Smooth muscle cell (in vitro differentiated cells): ENCODE results near the gene GPR39. TPM values are rescaled to one million over a fixed set of nuclear protein-coding genes. Genes with fewer than 3 reads are reported as not detected.

ENCODE experiments used
- DNase-seq: peaks from one replicate; lab custom pipeline; 2025; ENCODE audit not compliant: unreplicated experiment; lab: John Stamatoyannopoulos, UW
- H2AFZ ChIP-seq: fragments of 200-600 bp; sonication (generic); 2 replicates; pipeline ENCODE4 v1.6.0; 2016; ENCODE audit warnings: antibody characterized with exemption, low read depth, mild to moderate bottlenecking
- H3F3A ChIP-seq: fragments of 200-600 bp; sonication (generic); 2 replicates; pipeline ENCODE4 v1.6.0; 2017; ENCODE audit warnings: antibody characterized with exemption, low read depth
- H3K27ac ChIP-seq: fragments of 200-600 bp; sonication (generic); 2 replicates; pipeline ENCODE4 v1.5.1; 2016; ENCODE audit warnings: low read depth, mild to moderate bottlenecking
- H3K27me3 ChIP-seq: fragments of 200-600 bp; sonication (generic); 2 replicates; pipeline ENCODE4 v1.6.1; 2016; ENCODE audit warnings: low read depth, mild to moderate bottlenecking
- H3K36me3 ChIP-seq: fragments of 200-600 bp; sonication (generic); 2 replicates; pipeline ENCODE4 v1.5.1; 2016; ENCODE audit warnings: low read depth
- H3K4me1 ChIP-seq: fragments of 200-600 bp; sonication (generic); 2 replicates; pipeline ENCODE4 v1.5.1; 2016; ENCODE audit warnings: low read depth
- H3K4me2 ChIP-seq: fragments of 200-600 bp; sonication (generic); 2 replicates; pipeline ENCODE4 v1.6.0; 2016; ENCODE audit warnings: mild to moderate bottlenecking
- H3K4me3 ChIP-seq: fragments of 200-600 bp; sonication (generic); 2 replicates; pipeline ENCODE4 v1.5.1; 2016; ENCODE audit warnings: mild to moderate bottlenecking
- H3K79me2 ChIP-seq: fragments of 200-600 bp; sonication (generic); 2 replicates; pipeline ENCODE4 v1.6.0; 2016; ENCODE audit warnings: low read depth, mild to moderate bottlenecking
- H3K9ac ChIP-seq: fragments of 200-600 bp; sonication (generic); 2 replicates; pipeline ENCODE4 v1.6.0; 2016; ENCODE audit warnings: low read depth
- H3K9me3 ChIP-seq: fragments of 200-600 bp; sonication (generic); replicated peaks from 2 replicates; pipeline ENCODE4 v1.5.1; 2016; ENCODE audit warnings: low read depth
- H4K20me1 ChIP-seq: fragments of 200-600 bp; sonication (generic); 2 replicates; pipeline ENCODE4 v1.6.0; 2016; ENCODE audit warnings: low read depth
- CTCF ChIP-seq: fragments of 200-600 bp; sonication (generic); IDR thresholded peaks from 2 replicates; pipeline ENCODE4 v1.5.1; 2017; ENCODE audit warnings: borderline replicate concordance, mild to moderate bottlenecking, antibody characterized with exemption; ENCODE audit not compliant: insufficient read depth, poor library complexity, severe bottlenecking
- WGBS: methylation state at CpG from one replicate; pipeline ENCODE4 v1.1.7; 2016; ENCODE audit warnings: low lambda C conversion rate; 5-methylcytosine and 5-hydroxymethylcytosine counted together
- polyA plus RNA-seq: library from polyadenylated mRNA; unstranded; fragments of >200 nt; fragmentation: Nextera tagmentation; extraction: Ambion mirVana; gene quantifications from 2 replicates; pipeline ENCODE4 v1.2.1, GENCODE V29; 2016
- total RNA-seq: library from RNA; depleted of rRNA; stranded (reverse); fragments of >200 nt; gene quantifications from 2 replicates; pipeline ENCODE4 v1.2.3, GENCODE V29; 2014

GPR39 gene
- total and polyA plus RNA-seq, 2 experiments from 2014 or later: 0.87 to 1.4 TPM

GRCh38 chr2:132620115-132620514, 203.5 kb downstream of the GPR39 start:
- peaks cover 5% of the 10 kb centered on the region for H3K4me1 ChIP-seq
- H3K79me2 ChIP-seq: no peaks in the 10 kb centered on the region
- H4K20me1 ChIP-seq: no peaks in the 10 kb centered on the region
- H3K4me3 ChIP-seq: no peak overlapping the region
- TF ChIP-seq CTCF: no peak
- 32% methylated on average over 2 of the region's 2 CpGs for WGBS
- H3K9ac ChIP-seq: no peak overlapping the region
- no peaks in the 10 kb centered on the region for H3K9me3 ChIP-seq
- H2AFZ ChIP-seq: no peak overlapping the region
- H3K27ac ChIP-seq: no peak overlapping the region
- no peaks in the 10 kb centered on the region for H3F3A ChIP-seq
- no peaks in the 10 kb centered on the region for H3K36me3 ChIP-seq
- H3K27me3 ChIP-seq: no peaks in the 10 kb centered on the region
- DNase-seq: no peak
- no peak overlapping the region for H3K4me2 ChIP-seq

GRCh38 chr2:132621131-132621875, 204.7 kb downstream of the GPR39 start:
- no peaks in the 10 kb centered on the region for H3K9me3 ChIP-seq
- no peak overlapping the region for H3K4me2 ChIP-seq
- H3K27me3 ChIP-seq: no peaks in the 10 kb centered on the region
- H3K79me2 ChIP-seq: no peaks in the 10 kb centered on the region
- H3F3A ChIP-seq: no peaks in the 10 kb centered on the region
- H3K27ac ChIP-seq: no peak overlapping the region
- no peaks in the 10 kb centered on the region for H4K20me1 ChIP-seq
- no peak overlapping the region for H3K4me3 ChIP-seq
- no peak overlapping the region for H2AFZ ChIP-seq
- WGBS: 79% methylated on average over 8 of the region's 8 CpGs
- no peak for TF ChIP-seq CTCF
- peaks cover 5% of the 10 kb centered on the region for H3K4me1 ChIP-seq
- H3K36me3 ChIP-seq: no peaks in the 10 kb centered on the region
- H3K9ac ChIP-seq: no peak overlapping the region
- no peak for DNase-seq

- Histone ChIP-seq H3K4me1 (peaks cover 5% of the 10 kb centered on the region), H3K9ac (no peak overlapping the region), H2AFZ (peak overlapping the region; percentile 77), H3F3A (no peaks in the 10 kb centered on the region), H3K27ac (peak overlapping the region; percentile 77), H3K36me3 (no peaks in the 10 kb centered on the region), H3K27me3 (no peaks in the 10 kb centered on the region), H4K20me1 (no peaks in the 10 kb centered on the region), H3K9me3 (no peaks in the 10 kb centered on the region), H3K4me2 (peak overlapping the region; percentile 67), H3K79me2 (no peaks in the 10 kb centered on the region), H3K4me3 (no peak overlapping the region)
- TF ChIP-seq CTCF: no peak
- no peak for DNase-seq
- WGBS: 41% methylated on average over 9 of the region's 9 CpGs
These were observed 206.7 kb downstream of the GPR39 start for GRCh38 chr2:132623096-132623839.
